ENCODE data around the gene LARGE1. TPM values are rescaled to one million over a fixed set of nuclear protein-coding genes. Genes with fewer than 3 reads are reported as not detected.

The LARGE1 gene
- total RNA-seq, 1 donor from 2014 or later: 81.2 TPM

DNA sequence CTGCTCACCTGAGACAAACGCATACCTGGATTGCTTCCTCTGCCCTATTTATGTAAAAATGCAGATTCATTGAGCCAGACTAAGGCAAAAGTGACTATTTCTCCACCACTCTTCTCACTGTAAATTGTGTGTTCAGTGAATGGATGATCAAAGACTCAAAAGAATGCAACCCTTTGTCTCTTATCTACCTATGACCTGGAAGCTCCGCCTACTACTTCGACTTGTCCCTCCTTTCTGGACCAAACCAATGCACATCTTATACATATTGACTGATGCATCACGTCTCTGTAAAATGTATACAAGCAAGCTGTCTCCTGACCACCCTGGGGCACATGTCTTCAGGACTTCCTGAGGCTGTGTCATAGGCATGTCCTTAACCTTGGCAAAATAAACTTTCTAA, 444.1 kb downstream of the LARGE1 start:
- Mint-ChIP-seq H3K27ac (ENCODE audit: unreplicated experiment) (no peak overlapping the region), H3K4me1 (ENCODE audit: low read depth, unreplicated experiment) (peaks cover 3% of the 10 kb centered on the region), H3K9me3 (ENCODE audit: unreplicated experiment) (no peaks in the 10 kb centered on the region), H3K4me3 (ENCODE audit: unreplicated experiment) (no peak overlapping the region), H3K36me3 (ENCODE audit: unreplicated experiment) (no peaks in the 10 kb centered on the region), H3K27me3 (ENCODE audit: unreplicated experiment) (peaks cover 1% of the 10 kb centered on the region)
- TF ChIP-seq, protein P1, sequence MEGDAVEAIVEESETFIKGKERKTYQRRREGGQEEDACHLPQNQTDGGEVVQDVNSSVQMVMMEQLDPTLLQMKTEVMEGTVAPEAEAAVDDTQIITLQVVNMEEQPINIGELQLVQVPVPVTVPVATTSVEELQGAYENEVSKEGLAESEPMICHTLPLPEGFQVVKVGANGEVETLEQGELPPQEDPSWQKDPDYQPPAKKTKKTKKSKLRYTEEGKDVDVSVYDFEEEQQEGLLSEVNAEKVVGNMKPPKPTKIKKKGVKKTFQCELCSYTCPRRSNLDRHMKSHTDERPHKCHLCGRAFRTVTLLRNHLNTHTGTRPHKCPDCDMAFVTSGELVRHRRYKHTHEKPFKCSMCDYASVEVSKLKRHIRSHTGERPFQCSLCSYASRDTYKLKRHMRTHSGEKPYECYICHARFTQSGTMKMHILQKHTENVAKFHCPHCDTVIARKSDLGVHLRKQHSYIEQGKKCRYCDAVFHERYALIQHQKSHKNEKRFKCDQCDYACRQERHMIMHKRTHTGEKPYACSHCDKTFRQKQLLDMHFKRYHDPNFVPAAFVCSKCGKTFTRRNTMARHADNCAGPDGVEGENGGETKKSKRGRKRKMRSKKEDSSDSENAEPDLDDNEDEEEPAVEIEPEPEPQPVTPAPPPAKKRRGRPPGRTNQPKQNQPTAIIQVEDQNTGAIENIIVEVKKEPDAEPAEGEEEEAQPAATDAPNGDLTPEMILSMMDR (IDR thresholded peaks at IDR 0.05; ENCODE audit: partially characterized antibody, unreplicated experiment): no peak
- no peak for DNase-seq

DNA sequence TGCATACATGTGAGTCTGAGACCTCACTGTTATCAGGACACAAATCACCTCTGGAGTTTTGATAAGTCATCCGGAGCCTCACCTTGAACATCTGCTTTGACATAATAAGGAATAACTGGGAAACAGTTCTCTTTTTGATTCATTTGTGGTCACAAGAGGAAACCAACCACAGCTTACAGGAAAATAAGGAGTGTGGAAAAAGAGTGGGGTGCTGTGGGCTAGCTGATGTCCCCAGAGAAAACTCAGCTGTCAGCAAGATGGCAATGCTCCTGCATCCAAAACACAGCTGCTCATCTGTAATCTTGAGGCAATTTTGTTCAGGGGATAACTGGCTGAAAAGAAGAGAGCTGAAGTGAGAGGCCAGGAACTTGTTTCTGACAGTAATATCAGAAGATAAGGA, 445.7 kb downstream of the LARGE1 start:
- TF ChIP-seq, protein P1 (IDR thresholded peaks at IDR 0.05; ENCODE audit: partially characterized antibody, unreplicated experiment): no peak
- Mint-ChIP-seq H3K4me1 (ENCODE audit: low read depth, unreplicated experiment) (peaks cover 3% of the 10 kb centered on the region), H3K27ac (ENCODE audit: unreplicated experiment) (no peak overlapping the region), H3K36me3 (ENCODE audit: unreplicated experiment) (no peaks in the 10 kb centered on the region), H3K4me3 (ENCODE audit: unreplicated experiment) (no peak overlapping the region), H3K9me3 (ENCODE audit: unreplicated experiment) (peaks cover 4% of the 10 kb centered on the region), H3K27me3 (ENCODE audit: unreplicated experiment) (peaks cover 3% of the 10 kb centered on the region)
- no peak for DNase-seq

DNA sequence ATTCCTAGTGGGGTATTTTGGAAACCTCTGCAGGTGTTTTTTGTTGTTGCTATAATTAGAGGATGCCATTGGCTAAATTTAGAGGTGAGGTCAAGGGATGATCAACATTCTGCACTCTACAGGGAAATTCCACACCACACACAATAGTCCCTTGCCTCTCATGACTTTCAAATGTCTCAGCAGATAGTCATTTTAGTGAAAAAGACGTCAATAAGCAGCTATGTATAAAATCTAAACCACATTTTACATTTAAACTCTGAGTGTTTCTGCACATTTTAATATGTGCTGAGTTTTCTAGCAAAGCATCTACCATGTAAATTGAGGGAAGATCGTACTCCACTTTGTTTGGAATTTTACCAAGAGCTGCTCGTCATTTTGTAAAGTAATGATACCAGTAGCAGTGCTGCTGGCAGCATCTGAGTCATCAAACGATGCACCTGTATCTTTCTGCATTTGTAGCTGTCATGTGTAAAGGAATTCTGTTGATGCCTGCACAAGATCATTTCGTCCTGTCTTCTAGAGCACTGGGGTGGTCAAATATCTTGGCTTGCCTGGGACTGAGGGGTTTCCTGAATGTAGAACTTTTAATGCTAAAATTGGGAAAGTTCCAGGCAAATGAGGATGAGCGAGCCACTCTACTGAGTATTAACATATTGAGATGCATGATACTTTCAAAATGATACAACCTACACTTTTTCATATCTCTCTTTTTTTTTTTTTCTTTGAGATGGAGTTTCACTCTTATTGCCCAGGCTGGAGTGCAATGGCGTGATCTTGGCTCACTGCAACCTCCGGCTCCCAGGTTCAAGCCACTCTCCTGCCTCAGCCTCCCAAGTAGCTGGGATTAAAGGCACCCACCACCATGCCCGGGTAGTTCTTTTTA, 447.6 kb downstream of the LARGE1 start:
- Mint-ChIP-seq H3K27ac (ENCODE audit: unreplicated experiment) (no peak overlapping the region), H3K4me3 (ENCODE audit: unreplicated experiment) (no peak overlapping the region), H3K27me3 (ENCODE audit: unreplicated experiment) (peaks cover 6% of the 10 kb centered on the region), H3K9me3 (ENCODE audit: unreplicated experiment) (peaks cover 4% of the 10 kb centered on the region), H3K4me1 (ENCODE audit: low read depth, unreplicated experiment) (peaks cover 3% of the 10 kb centered on the region), H3K36me3 (ENCODE audit: unreplicated experiment) (no peaks in the 10 kb centered on the region)
- TF ChIP-seq, protein P1 (IDR thresholded peaks at IDR 0.05; ENCODE audit: partially characterized antibody, unreplicated experiment): no peak
- no peak for DNase-seq

DNA sequence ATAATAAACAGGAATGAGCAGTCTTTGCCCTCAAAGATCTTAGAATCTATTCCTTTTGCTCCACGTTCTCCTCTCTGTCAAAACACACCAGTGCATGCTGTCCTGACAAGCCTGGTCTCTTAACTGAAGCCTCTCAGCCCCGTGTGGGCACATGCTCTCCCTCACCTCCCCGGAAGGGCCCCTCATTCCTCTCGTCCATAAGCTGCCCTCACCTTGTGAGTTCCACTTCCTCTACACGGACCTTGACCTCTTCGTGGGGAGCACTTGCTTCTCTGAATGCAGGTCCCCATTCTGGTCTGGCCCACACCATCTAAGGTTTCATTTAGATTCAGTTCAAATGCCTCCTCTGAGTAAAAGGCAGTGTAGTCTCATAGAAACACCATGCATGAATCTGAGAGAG, 449.8 kb downstream of the LARGE1 start:
- Mint-ChIP-seq H3K27ac (ENCODE audit: unreplicated experiment) (peak overlapping the region; percentile 9), H3K9me3 (ENCODE audit: unreplicated experiment) (peaks cover 6% of the 10 kb centered on the region), H3K27me3 (ENCODE audit: unreplicated experiment) (peaks cover 6% of the 10 kb centered on the region), H3K4me3 (ENCODE audit: unreplicated experiment) (no peak overlapping the region), H3K4me1 (ENCODE audit: low read depth, unreplicated experiment) (no peaks in the 10 kb centered on the region), H3K36me3 (ENCODE audit: unreplicated experiment) (no peaks in the 10 kb centered on the region)
- TF ChIP-seq, protein P1 (IDR thresholded peaks at IDR 0.05; ENCODE audit: partially characterized antibody, unreplicated experiment): no peak
- no peak for DNase-seq

DNA sequence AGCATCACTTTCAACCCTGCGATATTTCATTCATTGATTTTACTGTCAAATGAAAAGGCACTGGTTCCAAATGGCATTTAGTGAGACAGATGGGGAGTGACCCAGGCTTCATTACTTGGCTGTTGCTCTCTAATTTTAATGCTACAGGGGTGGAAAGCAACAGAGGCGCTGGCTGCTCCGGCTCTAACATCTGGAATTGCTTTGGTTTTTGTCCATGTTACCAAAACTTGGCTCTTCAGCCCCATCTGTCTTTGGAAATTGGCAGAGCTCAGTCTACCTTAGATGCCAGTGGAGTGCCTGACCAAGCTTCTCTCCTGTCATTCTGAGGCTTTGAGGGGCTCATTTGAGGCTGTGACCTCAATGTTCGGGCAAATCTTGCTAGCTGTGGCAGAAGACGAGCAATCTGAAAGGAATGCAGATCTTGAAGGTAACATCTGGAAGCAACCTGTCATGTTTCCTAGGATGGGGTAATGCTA, 452.6 kb downstream of the LARGE1 start:
- H3K9me3 Mint-ChIP-seq (ENCODE audit: unreplicated experiment): peaks cover 6% of the 10 kb centered on the region
- H3K27ac Mint-ChIP-seq (ENCODE audit: unreplicated experiment): no peak overlapping the region
- peaks cover 8% of the 10 kb centered on the region for H3K27me3 Mint-ChIP-seq (ENCODE audit: unreplicated experiment)
- TF ChIP-seq, protein P1 (IDR thresholded peaks at IDR 0.05; ENCODE audit: partially characterized antibody, unreplicated experiment): no peak
- H3K36me3 Mint-ChIP-seq (ENCODE audit: unreplicated experiment): no peaks in the 10 kb centered on the region
- H3K4me3 Mint-ChIP-seq (ENCODE audit: unreplicated experiment): no peak overlapping the region
- no peaks in the 10 kb centered on the region for H3K4me1 Mint-ChIP-seq (ENCODE audit: low read depth, unreplicated experiment)
- no peak for DNase-seq

Data from glutamatergic neuron (in vitro differentiated cells).